Natural killer cell (primary cell): Measurements from ENCODE around the gene BPI. TPM values are rescaled to one million over a fixed set of nuclear protein-coding genes. Genes with fewer than 3 reads are reported as not detected.

Experiments used
- ATAC-seq, 3 donors: fragments of 150-1000 bp in 2 of 3; fragments of 200-7000 bp in 1 of 3; cut with Tn5 transposase; 1 replicate in 1 of 3; 2 replicates in 2 of 3; pipeline ENCODE4 v1.10.0; 2021; ENCODE audit warnings: mild to moderate bottlenecking in 2 of 3, moderate library complexity in 2 of 3
- DNase-seq, 2 donors: peaks; one replicate each; pipeline versions ENCODE4 v3.0.0 to v3.0.0-alpha.2; 2013 to 2021; ENCODE audit warnings: mixed read lengths in 1 of 2
- H3K27ac ChIP-seq: one replicate; pipeline ENCODE4 v1.5.1; 2013; ENCODE audit warnings: mild to moderate bottlenecking, low read length
- H3K27me3 ChIP-seq: one replicate; pipeline ENCODE4 v1.6.1; 2013; ENCODE audit warnings: low read length; ENCODE audit not compliant: control insufficient read depth, insufficient read depth
- H3K36me3 ChIP-seq: one replicate; pipeline ENCODE4 v1.6.1; 2013; ENCODE audit warnings: low read length; ENCODE audit not compliant: control insufficient read depth, insufficient read depth
- H3K4me1 ChIP-seq: one replicate; pipeline ENCODE4 v1.6.1; 2013; ENCODE audit warnings: low read length; ENCODE audit not compliant: control insufficient read depth, insufficient read depth
- H3K4me3 ChIP-seq: one replicate; pipeline ENCODE4 v1.5.1; 2013; ENCODE audit warnings: low read length
- H3K9me3 ChIP-seq: one replicate; pipeline ENCODE4 v1.6.1; 2013; ENCODE audit warnings: low read length; ENCODE audit not compliant: control insufficient read depth, insufficient read depth
- H3K27ac Mint-ChIP-seq, 2 donors: one replicate each; pipeline ENCODE4 v1.8.0; 2022; ENCODE audit warnings: mild to moderate bottlenecking in 2 of 2, mixed read lengths in 2 of 2, moderate library complexity in 1 of 2
- H3K27me3 Mint-ChIP-seq, 2 donors: one replicate each; pipeline ENCODE4 v1.8.0; 2022; ENCODE audit warnings: low read depth in 2 of 2, mixed read lengths in 2 of 2
- H3K36me3 Mint-ChIP-seq: one replicate; pipeline ENCODE4 v1.8.0; 2022; ENCODE audit warnings: mixed read lengths
- H3K4me1 Mint-ChIP-seq, 2 donors: one replicate each; pipeline ENCODE4 v1.8.0; 2022; ENCODE audit warnings: mixed read lengths in 2 of 2
- H3K4me3 Mint-ChIP-seq: one replicate; pipeline ENCODE4 v1.8.0; 2022; ENCODE audit warnings: mild to moderate bottlenecking, moderate library complexity, mixed read lengths
- H3K9me3 Mint-ChIP-seq, 2 donors: one replicate each; pipeline ENCODE4 v1.8.0; 2022; ENCODE audit warnings: mixed read lengths in 2 of 2
- WGBS: methylation state at CpG from one replicate; pipeline ENCODE4 v1.1.7; 2013; ENCODE audit warnings: missing lambda C conversion rate; ENCODE audit not compliant: insufficient coverage; 5-methylcytosine and 5-hydroxymethylcytosine counted together
- intact Hi-C: fragments of 100-400 bp; cut with micrococcal nuclease; formaldehyde crosslinking; loops from one replicate; pipeline ENCODE4 v1.14.2; 2022
- total RNA-seq, 4 donors: library from RNA; stranded (reverse); fragments of 120-200 nt in 1 of 4; gene quantifications; one replicate each; pipeline versions ENCODE4 v1.2.3 to v1.2.4, GENCODE V29; 2013 to 2022
- TF ChIP-seq, protein P1 (sequence below): fragments of 200-600 bp; IDR thresholded peaks from one replicate; pipeline ENCODE4 v1.8.0; 2022; ENCODE audit warnings: antibody characterized with exemption

The BPI gene
- total RNA-seq, 3 donors from 2014 or later (not counting 1 experiment from before 2014, with no cell fraction given), result 0.20 TPM; not detected in 2

DNA sequence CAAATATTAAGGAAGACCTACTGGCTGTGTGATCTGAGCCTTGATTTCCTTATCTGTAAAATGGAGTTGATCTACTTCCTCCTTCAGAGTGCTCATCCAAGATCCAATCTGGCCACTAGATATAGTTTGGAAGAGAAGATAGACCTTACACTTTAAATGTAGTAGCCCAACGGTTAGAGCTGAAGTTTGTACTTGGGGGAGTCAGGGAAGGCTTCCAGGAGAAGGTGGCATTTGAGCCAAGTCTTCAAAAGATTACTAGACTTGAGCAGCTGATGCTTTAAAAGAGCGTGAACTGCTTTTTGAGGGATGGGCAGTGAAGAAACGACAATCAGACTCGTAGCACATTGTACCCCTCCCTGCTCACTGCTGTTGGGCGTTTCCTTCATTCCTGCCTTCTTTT lies 45.9 kb downstream of the BPI start:
- no peak overlapping the region for H3K4me3 ChIP-seq
- Mint-ChIP-seq H3K4me1 (no peaks in the 10 kb centered on the region), H3K27me3 (peaks cover 0 to 3% of the 10 kb centered on the region in 2 donors), H3K9me3 (no peaks in the 10 kb centered on the region), H3K36me3 (no peaks in the 10 kb centered on the region), H3K4me3 (no peak overlapping the region), H3K27ac (no peak overlapping the region)
- WGBS, result 82% methylated on average over 5 of the region's 5 CpGs
- no peaks in the 10 kb centered on the region for H3K36me3 ChIP-seq
- H3K4me1 ChIP-seq, result no peaks in the 10 kb centered on the region
- no peaks in the 10 kb centered on the region for H3K9me3 ChIP-seq
- intact Hi-C loops, result no loop called here
- TF ChIP-seq, protein P1, sequence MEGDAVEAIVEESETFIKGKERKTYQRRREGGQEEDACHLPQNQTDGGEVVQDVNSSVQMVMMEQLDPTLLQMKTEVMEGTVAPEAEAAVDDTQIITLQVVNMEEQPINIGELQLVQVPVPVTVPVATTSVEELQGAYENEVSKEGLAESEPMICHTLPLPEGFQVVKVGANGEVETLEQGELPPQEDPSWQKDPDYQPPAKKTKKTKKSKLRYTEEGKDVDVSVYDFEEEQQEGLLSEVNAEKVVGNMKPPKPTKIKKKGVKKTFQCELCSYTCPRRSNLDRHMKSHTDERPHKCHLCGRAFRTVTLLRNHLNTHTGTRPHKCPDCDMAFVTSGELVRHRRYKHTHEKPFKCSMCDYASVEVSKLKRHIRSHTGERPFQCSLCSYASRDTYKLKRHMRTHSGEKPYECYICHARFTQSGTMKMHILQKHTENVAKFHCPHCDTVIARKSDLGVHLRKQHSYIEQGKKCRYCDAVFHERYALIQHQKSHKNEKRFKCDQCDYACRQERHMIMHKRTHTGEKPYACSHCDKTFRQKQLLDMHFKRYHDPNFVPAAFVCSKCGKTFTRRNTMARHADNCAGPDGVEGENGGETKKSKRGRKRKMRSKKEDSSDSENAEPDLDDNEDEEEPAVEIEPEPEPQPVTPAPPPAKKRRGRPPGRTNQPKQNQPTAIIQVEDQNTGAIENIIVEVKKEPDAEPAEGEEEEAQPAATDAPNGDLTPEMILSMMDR, result no peak
- H3K27ac ChIP-seq, result no peak overlapping the region
- ATAC-seq, result no peak
- no peak for DNase-seq
- no peaks in the 10 kb centered on the region for H3K27me3 ChIP-seq

DNA sequence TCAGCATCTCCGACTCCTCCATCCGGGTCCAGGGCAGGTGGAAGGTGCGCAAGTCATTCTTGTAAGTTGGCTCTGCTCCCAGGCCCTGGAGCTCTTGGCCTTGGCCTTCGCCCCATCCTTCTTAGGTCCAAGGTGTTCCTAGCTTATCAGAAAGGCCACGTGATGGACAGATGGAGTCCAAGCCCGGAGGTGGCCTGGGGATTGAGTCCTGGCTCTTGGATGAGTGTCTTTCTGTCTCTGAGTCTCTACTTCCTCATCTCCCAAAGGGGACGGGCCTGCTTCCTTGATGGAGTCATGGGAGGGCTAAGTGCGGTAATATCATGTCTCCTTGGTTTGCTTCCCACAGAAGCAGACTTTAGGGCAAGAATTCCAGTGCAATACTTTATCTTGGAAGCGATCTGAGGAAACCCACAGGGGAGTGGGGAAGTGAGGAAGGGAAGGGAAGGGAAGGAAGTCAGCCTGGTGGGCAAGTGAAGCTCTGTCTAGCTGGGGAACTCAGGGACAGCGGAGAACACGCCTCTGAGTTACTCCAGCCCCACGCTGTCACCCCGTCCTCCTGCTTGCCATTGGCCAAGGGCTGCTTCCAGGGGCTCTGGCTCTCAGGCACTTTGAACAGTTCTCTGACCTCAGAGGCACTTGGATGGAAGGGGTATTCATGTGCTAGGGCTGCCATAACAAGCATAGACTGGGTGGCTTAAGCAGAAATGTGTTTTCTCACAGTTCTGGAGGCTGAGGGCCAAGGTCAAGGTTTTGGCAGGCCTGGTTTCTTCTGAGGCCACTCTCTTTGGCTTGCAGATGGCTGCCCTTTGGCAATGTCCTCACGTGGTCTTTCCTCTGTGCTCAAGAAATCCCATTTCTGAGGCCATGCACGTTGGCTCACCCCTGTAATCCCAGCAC lies 47.2 kb downstream of the BPI start:
- Mint-ChIP-seq H3K4me1 (no peaks in the 10 kb centered on the region), H3K4me3 (no peak overlapping the region), H3K36me3 (no peaks in the 10 kb centered on the region), H3K27me3 (peaks cover 0 to 3% of the 10 kb centered on the region in 2 donors), H3K27ac (no peak overlapping the region), H3K9me3 (no peaks in the 10 kb centered on the region)
- Histone ChIP-seq H3K4me3 (no peak overlapping the region), H3K9me3 (no peaks in the 10 kb centered on the region), H3K27ac (no peak overlapping the region), H3K36me3 (no peaks in the 10 kb centered on the region), H3K27me3 (no peaks in the 10 kb centered on the region), H3K4me1 (no peaks in the 10 kb centered on the region)
- ATAC-seq (no peak), DNase-seq (no peak)
- TF ChIP-seq, protein P1, result no peak
- 74% methylated on average over 15 of the region's 15 CpGs for WGBS
- intact Hi-C loops, result no loop called here

DNA sequence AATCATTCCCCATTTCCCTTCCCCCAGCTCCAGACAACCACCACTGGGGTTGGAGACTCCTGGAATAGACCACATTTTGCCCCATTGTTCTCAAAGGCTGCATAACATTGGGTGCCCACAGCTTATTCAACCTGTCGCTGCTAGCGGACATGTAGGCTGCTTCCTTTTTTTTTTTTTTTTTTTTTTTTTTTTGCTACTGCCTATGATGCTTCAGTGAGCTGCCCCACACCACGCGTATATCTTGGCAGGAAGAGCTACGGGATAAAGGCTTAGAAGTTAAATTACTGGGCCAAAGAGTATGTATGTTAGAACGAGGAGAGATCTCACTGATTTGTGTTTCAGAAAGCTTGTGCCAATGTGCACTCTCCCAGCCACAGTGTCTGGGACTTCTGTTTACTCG lies 49.4 kb downstream of the BPI start:
- no peaks in the 10 kb centered on the region for H3K27me3 Mint-ChIP-seq
- ATAC-seq, result no peak
- TF ChIP-seq, protein P1, result no peak
- Histone ChIP-seq H3K9me3 (no peaks in the 10 kb centered on the region), H3K27me3 (no peaks in the 10 kb centered on the region), H3K36me3 (no peaks in the 10 kb centered on the region), H3K4me3 (no peak overlapping the region), H3K27ac (no peak overlapping the region), H3K4me1 (no peaks in the 10 kb centered on the region)
- DNase-seq, result no peak
- H3K4me1 Mint-ChIP-seq, result no peaks in the 10 kb centered on the region
- intact Hi-C loops, result no loop called here
- WGBS, result 51% methylated on average over 7 of the region's 7 CpGs
- no peak overlapping the region for H3K27ac Mint-ChIP-seq
- no peaks in the 10 kb centered on the region for H3K36me3 Mint-ChIP-seq
- H3K4me3 Mint-ChIP-seq, result no peak overlapping the region
- no peaks in the 10 kb centered on the region for H3K9me3 Mint-ChIP-seq
